GM13977 (cell line): ENCODE measurements around the gene ZNF17.

Source experiments
- DNase-seq: peaks from one replicate; pipeline ENCODE4 v3.0.0; 2012; ENCODE audit warnings: low spot score
- CTCF ChIP-seq: IDR thresholded peaks from 2 replicates; pipeline ENCODE4 v1.5.1; 2012; ENCODE audit warnings: mild to moderate bottlenecking, control low read depth; ENCODE audit not compliant: insufficient read depth; ENCODE audit errors: extremely low read depth, missing control alignments
- in situ Hi-C: fragments of 300-500 bp; cut with MboI; formaldehyde crosslinking; loops from one replicate; pipeline ENCODE4 v1.12.0; 2022; ENCODE audit warnings: low sequenced_read_pairs, low pct_unique_long_range_greater_than_20kb, mixed read lengths, inconsistent platforms; ENCODE audit not compliant: unreplicated experiment

ZNF17 gene

GRCh38 chr19:57376151-57376550 is 34.8 kb upstream of the ZNF17 start:
- no peak for TF ChIP-seq CTCF
- in situ Hi-C loops: no loop called here
- no peak for DNase-seq

- TF ChIP-seq CTCF: no peak
- no peak for DNase-seq
- in situ Hi-C loops: no loop called here
Measured at GRCh38 chr19:57377498-57378146, 33.3 kb upstream of the ZNF17 start.

- DNase-seq: no peak
- no peak for TF ChIP-seq CTCF
- in situ Hi-C loops: no loop called here
Measured at GRCh38 chr19:57380923-57381322, 30.0 kb upstream of the ZNF17 start.

GRCh38 chr19:57382806-57383488 is 28.0 kb upstream of the ZNF17 start:
- in situ Hi-C loops: no loop called here
- TF ChIP-seq CTCF: no peak
- DNase-seq: no peak

- in situ Hi-C loops: no loop called here
- no peak for DNase-seq
- TF ChIP-seq CTCF: no peak
Measured at GRCh38 chr19:57389194-57389729, 21.7 kb upstream of the ZNF17 start.

GRCh38 chr19:57389730-57390598 is 21.0 kb upstream of the ZNF17 start, which contains the start of gene ZNF548:
Gene ZNF548 (plus strand): TSS chr19:57389854. CDS start chr19:57390100, 246 bp downstream.
- in situ Hi-C loops: no loop called here
- DNase-seq: peak; percentile 91
- TF ChIP-seq CTCF: no peak
